Fibroblast of pulmonary artery (primary cell): ENCODE measurements around the gene ST8SIA6.

Experiments used
- DNase-seq: peaks from one replicate; pipeline ENCODE4 v3.0.0-alpha.2; 2010; ENCODE audit warnings: low read depth
- H3K4me3 ChIP-seq: replicated peaks from 2 replicates; pipeline ENCODE4 v1.5.1; 2011; ENCODE audit warnings: low read depth, mild to moderate bottlenecking, control low read depth, low read length, moderate library complexity
- TF ChIP-seq, protein P1 (sequence below): IDR thresholded peaks from 2 replicates; pipeline ENCODE4 v1.5.1; 2011; ENCODE audit warnings: mild to moderate bottlenecking, control low read depth, low read length, inconsistent platforms; ENCODE audit errors: missing control alignments

The ST8SIA6 gene

DNA sequence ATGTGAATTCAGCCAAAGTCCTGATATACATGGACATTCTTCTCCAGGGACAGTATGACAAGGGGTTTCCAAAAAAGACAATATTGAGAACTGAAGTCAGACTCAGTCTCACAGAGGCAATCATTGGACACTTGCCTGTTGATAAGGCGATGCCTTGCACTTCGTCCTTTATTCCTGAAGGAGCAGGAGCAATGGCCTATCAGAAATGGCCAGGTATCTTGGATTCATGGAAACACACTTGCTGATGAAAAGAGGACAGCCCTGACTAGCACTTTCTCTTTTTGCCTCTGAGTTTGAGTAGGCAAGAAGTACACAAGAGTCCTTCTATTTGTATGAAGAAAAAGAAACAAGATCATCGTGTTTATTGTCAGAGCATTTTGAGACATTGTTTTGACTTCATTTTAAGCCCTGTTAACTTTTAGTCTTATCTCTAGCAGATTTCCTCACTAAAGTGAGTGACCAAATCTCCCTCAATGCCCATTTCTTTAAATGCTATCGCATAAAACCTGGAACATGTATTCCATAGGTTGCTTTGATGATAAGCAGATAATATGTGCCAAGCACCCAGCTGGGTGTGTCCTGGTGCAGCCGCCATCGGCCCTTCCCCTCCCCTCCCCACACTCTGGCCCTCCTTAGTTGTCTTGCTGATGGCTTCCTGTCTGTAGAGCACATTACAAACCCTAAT is 26.6 kb downstream of the ST8SIA6 start:
- TF ChIP-seq, protein P1, sequence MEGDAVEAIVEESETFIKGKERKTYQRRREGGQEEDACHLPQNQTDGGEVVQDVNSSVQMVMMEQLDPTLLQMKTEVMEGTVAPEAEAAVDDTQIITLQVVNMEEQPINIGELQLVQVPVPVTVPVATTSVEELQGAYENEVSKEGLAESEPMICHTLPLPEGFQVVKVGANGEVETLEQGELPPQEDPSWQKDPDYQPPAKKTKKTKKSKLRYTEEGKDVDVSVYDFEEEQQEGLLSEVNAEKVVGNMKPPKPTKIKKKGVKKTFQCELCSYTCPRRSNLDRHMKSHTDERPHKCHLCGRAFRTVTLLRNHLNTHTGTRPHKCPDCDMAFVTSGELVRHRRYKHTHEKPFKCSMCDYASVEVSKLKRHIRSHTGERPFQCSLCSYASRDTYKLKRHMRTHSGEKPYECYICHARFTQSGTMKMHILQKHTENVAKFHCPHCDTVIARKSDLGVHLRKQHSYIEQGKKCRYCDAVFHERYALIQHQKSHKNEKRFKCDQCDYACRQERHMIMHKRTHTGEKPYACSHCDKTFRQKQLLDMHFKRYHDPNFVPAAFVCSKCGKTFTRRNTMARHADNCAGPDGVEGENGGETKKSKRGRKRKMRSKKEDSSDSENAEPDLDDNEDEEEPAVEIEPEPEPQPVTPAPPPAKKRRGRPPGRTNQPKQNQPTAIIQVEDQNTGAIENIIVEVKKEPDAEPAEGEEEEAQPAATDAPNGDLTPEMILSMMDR, result no peak
- DNase-seq, result no peak
- no peak overlapping the region for H3K4me3 ChIP-seq

- no peak for DNase-seq
- no peak overlapping the region for H3K4me3 ChIP-seq
- TF ChIP-seq, protein P1, result no peak
Observed at GRCh38 chr10:17427201-17427600, 27.2 kb downstream of the ST8SIA6 start.

DNA sequence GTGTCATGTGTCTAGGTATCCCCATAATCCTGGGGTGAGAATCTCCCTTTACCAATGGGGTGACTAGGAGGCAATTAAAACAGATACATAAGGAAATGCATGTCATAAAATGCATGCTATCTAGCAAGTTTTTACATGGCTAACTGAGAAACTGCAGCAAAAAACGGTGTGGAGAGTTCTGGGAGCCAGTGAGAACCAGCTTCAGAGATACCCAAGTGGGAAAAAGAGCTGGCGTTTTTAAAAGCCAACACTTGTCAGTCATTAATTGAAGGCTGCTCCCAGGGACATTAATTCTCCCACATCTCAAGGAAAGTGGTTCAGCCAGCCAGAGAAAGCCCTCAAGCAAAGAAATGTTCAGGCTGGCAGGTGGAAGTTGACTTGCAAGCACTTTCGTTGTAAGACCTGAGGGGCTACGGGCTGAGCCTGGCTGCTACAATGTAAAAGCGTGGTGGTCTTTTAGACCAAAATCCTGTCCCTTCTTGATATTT is 28.1 kb downstream of the ST8SIA6 start:
- TF ChIP-seq, protein P1, result no peak
- DNase-seq, result no peak
- no peak overlapping the region for H3K4me3 ChIP-seq

DNA sequence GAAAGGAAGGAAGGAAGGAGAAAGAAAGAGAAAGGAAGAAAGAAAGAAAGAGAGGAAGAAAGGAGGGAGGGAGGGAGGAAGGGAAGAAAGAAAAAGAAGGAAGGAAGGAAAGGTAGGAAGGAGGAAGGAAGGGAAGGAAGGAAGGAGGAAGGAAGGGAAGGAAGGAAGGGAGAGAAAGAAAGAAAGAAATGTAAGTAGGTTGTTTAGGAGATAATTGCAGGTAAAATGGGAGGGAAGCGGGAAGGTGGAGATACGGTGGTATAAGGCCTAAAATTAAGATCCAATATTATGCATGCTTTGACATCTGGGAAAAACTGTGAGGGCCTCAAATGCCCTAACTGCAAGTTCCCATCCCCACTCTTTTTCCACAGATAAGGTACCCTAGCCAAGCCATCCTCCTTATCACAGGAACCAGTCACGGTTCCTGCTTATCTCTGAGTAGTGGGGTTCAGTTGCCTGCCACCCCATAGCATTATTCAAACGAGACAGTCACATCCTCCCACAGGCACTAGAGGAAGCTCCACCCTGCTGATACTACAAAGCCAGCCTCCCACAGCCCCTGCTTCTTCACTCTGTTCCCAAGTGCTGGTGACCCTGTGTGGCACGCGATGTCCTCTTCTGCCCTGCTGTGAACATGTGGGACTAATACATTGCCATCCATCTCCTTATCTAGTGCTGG is 28.7 kb downstream of the ST8SIA6 start:
- TF ChIP-seq, protein P1, result no peak
- DNase-seq, result no peak
- no peak overlapping the region for H3K4me3 ChIP-seq

GRCh38 chr10:17423632-17424186 is 30.7 kb downstream of the ST8SIA6 start:
- no peak overlapping the region for H3K4me3 ChIP-seq
- TF ChIP-seq, protein P1, result no peak
- no peak for DNase-seq

- DNase-seq, result no peak
- no peak overlapping the region for H3K4me3 ChIP-seq
- TF ChIP-seq, protein P1, result no peak
Observed at GRCh38 chr10:17422931-17423330, 31.5 kb downstream of the ST8SIA6 start.
